Brain microvascular endothelial cell (primary cell): ENCODE results near the gene PLCG2.

ENCODE experiments used
- DNase-seq: peaks from one replicate; pipeline ENCODE4 v3.0.0-alpha.2; 2020
- H3K27ac ChIP-seq: fragments of 250-450 bp; sonication (Bioruptor Pico); 2 replicates; pipeline ENCODE4 v1.5.1; 2020; ENCODE audit warnings: mild to moderate bottlenecking, moderate library complexity
- H3K27me3 ChIP-seq: fragments of 250-450 bp; sonication (Bioruptor Pico); replicated peaks from 2 replicates; pipeline ENCODE4 v1.5.1; 2020; ENCODE audit warnings: mild to moderate bottlenecking
- H3K36me3 ChIP-seq: fragments of 250-450 bp; sonication (Bioruptor Pico); replicated peaks from 2 replicates; pipeline ENCODE4 v1.5.1; 2020; ENCODE audit warnings: mild to moderate bottlenecking
- H3K4me3 ChIP-seq: 2 replicates; pipeline ENCODE4 v1.5.1; 2011; ENCODE audit warnings: low read depth, mild to moderate bottlenecking, control low read depth, low read length, moderate library complexity
- CTCF ChIP-seq: IDR thresholded peaks from 2 replicates; pipeline ENCODE4 v1.5.1; 2011; ENCODE audit warnings: low read depth, mild to moderate bottlenecking, moderate library complexity, low read length, control low read depth, inconsistent platforms; ENCODE audit errors: missing control alignments
- in situ Hi-C: cut with HindIII; loops from 2 replicates; pipeline ENCODE4 v1.10.0; 2017; ENCODE audit warnings: low sequenced_read_pairs, low pct_ligation_motif_present

Gene PLCG2

GRCh38 chr16:81787659-81788058 lies 8.6 kb downstream of the PLCG2 start:
- Histone ChIP-seq H3K36me3 (no peaks in the 10 kb centered on the region), H3K4me3 (no peak overlapping the region), H3K27me3 (no peaks in the 10 kb centered on the region), H3K27ac (no peak overlapping the region)
- TF ChIP-seq CTCF: no peak
- DNase-seq: no peak
- in situ Hi-C loops: no loop called here

- H3K27ac ChIP-seq: no peak overlapping the region
- no peak overlapping the region for H3K4me3 ChIP-seq
- H3K36me3 ChIP-seq: no peaks in the 10 kb centered on the region
- H3K27me3 ChIP-seq: no peaks in the 10 kb centered on the region
- TF ChIP-seq CTCF: no peak
- in situ Hi-C loops: no loop called here
- no peak for DNase-seq
Measured at GRCh38 chr16:81790277-81790676, 11.2 kb downstream of the PLCG2 start.

GRCh38 chr16:81790830-81791435 lies 11.8 kb downstream of the PLCG2 start:
- no peaks in the 10 kb centered on the region for H3K36me3 ChIP-seq
- H3K27ac ChIP-seq: no peak overlapping the region
- H3K27me3 ChIP-seq: no peaks in the 10 kb centered on the region
- no peak overlapping the region for H3K4me3 ChIP-seq
- DNase-seq: no peak
- TF ChIP-seq CTCF: no peak
- in situ Hi-C loops: no loop called here

- H3K27me3 ChIP-seq: no peaks in the 10 kb centered on the region
- no peak overlapping the region for H3K27ac ChIP-seq
- no peak for DNase-seq
- in situ Hi-C loops: no loop called here
- H3K36me3 ChIP-seq: no peaks in the 10 kb centered on the region
- no peak for TF ChIP-seq CTCF
- H3K4me3 ChIP-seq: no peak overlapping the region
Measured at GRCh38 chr16:81792828-81793227, 13.7 kb downstream of the PLCG2 start.

- Histone ChIP-seq H3K27ac (no peak overlapping the region), H3K27me3 (no peaks in the 10 kb centered on the region), H3K36me3 (no peaks in the 10 kb centered on the region), H3K4me3 (no peak overlapping the region)
- no peak for TF ChIP-seq CTCF
- in situ Hi-C loops: no loop called here
- DNase-seq: no peak
Measured at GRCh38 chr16:81795193-81795592, 16.1 kb downstream of the PLCG2 start.

- no peak for DNase-seq
- Histone ChIP-seq H3K36me3 (no peaks in the 10 kb centered on the region), H3K27ac (no peak overlapping the region), H3K27me3 (no peaks in the 10 kb centered on the region), H3K4me3 (no peak overlapping the region)
- in situ Hi-C loops: no loop called here
- TF ChIP-seq CTCF: no peak
Measured at GRCh38 chr16:81796035-81796434, 16.9 kb downstream of the PLCG2 start.
